Spleen (tissue), 11 donors: ENCODE measurements around the gene SEC22A. TPM values are rescaled to one million over a fixed set of nuclear protein-coding genes. Genes with fewer than 3 reads are reported as not detected.

Source experiments
- DNase-seq: peaks from one replicate; pipeline ENCODE4 v3.0.0-alpha.2; 2020
- H3K27ac ChIP-seq, 8 donors: fragments of 200-600 bp; sonication (generic) in 7 of 8; 1 replicate in 4 of 8; 2 replicates in 4 of 8; pipeline versions ENCODE4 v1.5.0 to v1.8.0; 2016 to 2021; ENCODE audit warnings: inconsistent platforms in 4 of 8, mild to moderate bottlenecking in 4 of 8, moderate library complexity in 1 of 8
- H3K27me3 ChIP-seq, 7 donors: fragments of 200-600 bp; sonication (generic) in 6 of 7; replicated peaks in 1 of 7; 1 replicate in 4 of 7; 2 replicates in 3 of 7; pipeline versions ENCODE4 v1.5.0 to v1.8.0; 2016 to 2021; ENCODE audit warnings: inconsistent platforms in 3 of 7, mild to moderate bottlenecking in 1 of 7
- H3K36me3 ChIP-seq, 6 donors: fragments of 200-600 bp; sonication (generic) in 5 of 6; 1 replicate in 4 of 6; 2 replicates in 2 of 6; pipeline versions ENCODE4 v1.5.0 to v1.8.0; 2016 to 2021; ENCODE audit warnings: inconsistent platforms in 2 of 6
- H3K4me1 ChIP-seq, 6 donors: fragments of 200-600 bp; sonication (generic) in 5 of 6; 1 replicate in 3 of 6; 2 replicates in 3 of 6; pipeline versions ENCODE4 v1.5.0 to v1.8.0; 2016 to 2021; ENCODE audit warnings: inconsistent platforms in 3 of 6
- H3K4me3 ChIP-seq, 8 donors: fragments of 200-600 bp; sonication (generic) in 7 of 8; 1 replicate in 4 of 8; 2 replicates in 4 of 8; pipeline versions ENCODE4 v1.5.0 to v1.8.0; 2016 to 2021; ENCODE audit warnings: inconsistent platforms in 4 of 8, mild to moderate bottlenecking in 4 of 8, moderate library complexity in 2 of 8
- H3K9me3 ChIP-seq, 8 donors: fragments of 200-600 bp; sonication (generic) in 7 of 8; 1 replicate in 4 of 8; 2 replicates in 4 of 8; pipeline versions ENCODE4 v1.5.0 to v1.8.0; 2016 to 2021; ENCODE audit warnings: inconsistent platforms in 4 of 8
- POLR2A ChIP-seq, 3 donors: fragments of 450-650 bp; IDR thresholded peaks; one replicate each; pipeline ENCODE4 v1.5.1; 2017; ENCODE audit warnings: antibody characterized with exemption in 3 of 3, mild to moderate bottlenecking in 1 of 3
- POLR2AphosphoS5 ChIP-seq, 3 donors: sonication (generic); formaldehyde crosslinking; IDR thresholded peaks; one replicate each; pipeline ENCODE4 v1.5.1; 2017; ENCODE audit warnings: antibody characterized with exemption in 3 of 3
- WGBS, 5 donors: extraction: QIAGEN DNeasy Blood & Tissue Kit in 3 of 5; methylation state at CpG; one replicate each; pipeline versions ENCODE4 v1.1.5 to v1.1.7; 2013 to 2018; 5-methylcytosine and 5-hydroxymethylcytosine counted together
- intact Hi-C: fragments of 100-400 bp; cut with DNase I; formaldehyde crosslinking; loops from one replicate; pipeline ENCODE4 v1.15.0; 2023; ENCODE audit warnings: low total_unique reads
- polyA plus RNA-seq, 3 donors: library from polyadenylated mRNA; stranded (reverse); fragments of 200-250 nt; gene quantifications; one replicate each; pipeline ENCODE4 v1.2.1, GENCODE V29; 2013
- total RNA-seq, 7 donors: library from RNA; depleted of rRNA in 3 of 7; stranded (reverse); fragments of >200 nt in 3 of 7; fragmentation: NEBNext Ultra II Directional in 4 of 7; extraction: Animal tissue kit (Norgen Biotek cat#: 25700) in 4 of 7; gene quantifications; one replicate each; pipeline versions ENCODE4 v1.1.0 to v1.2.1, GENCODE V29; 2016 to 2021
- TF ChIP-seq, protein P1 (sequence below), 11 experiments: fragments of 200-600 bp in 7 of 11; fragments of 450-650 bp in 4 of 11; sonication (generic) in 4 of 11; IDR thresholded peaks in 8 of 11; conservative IDR thresholded peaks in 3 of 11; 1 replicate in 7 of 11; 2 replicates in 4 of 11; pipeline versions ENCODE4 v1.4.0 to v1.8.0; 2016 to 2021; ENCODE audit warnings: antibody characterized with exemption in 11 of 11, inconsistent platforms in 4 of 11, mild to moderate bottlenecking in 1 of 11
- donor health status: healthy with polysubstance abuse.
- donor health status: DM: no; HTN: no; CAD: no; lungs with moderate emphysema.
- donor health status: DM: no; HTN: no; CAD: no.
- donor health status: Bipolar disorder and iron deficiency.
- donor health status: healthy.
- donor health status: DM: no; HTN: no; CAD: no.
- donor health status: DM: yes; HTN: yes; CAD: no.

SEC22A gene
- total and polyA plus RNA-seq, 10 donors, result 6.8 to 40.6 (median 14.2) TPM

GRCh38 chr3:123270818-123271217, 69.1 kb downstream of the SEC22A start:
- H3K4me1 ChIP-seq, result no peaks in the 10 kb centered on the region
- no peak for DNase-seq
- intact Hi-C loops, result no loop called here
- H3K36me3 ChIP-seq, result peaks cover 0 to 39% (median 6%) of the 10 kb centered on the region in 6 donors
- TF ChIP-seq POLR2A (IDR thresholded peaks at IDR 0.05) (no peak), POLR2AphosphoS5 (IDR thresholded peaks at IDR 0.05) (no peak)
- TF ChIP-seq, protein P1, sequence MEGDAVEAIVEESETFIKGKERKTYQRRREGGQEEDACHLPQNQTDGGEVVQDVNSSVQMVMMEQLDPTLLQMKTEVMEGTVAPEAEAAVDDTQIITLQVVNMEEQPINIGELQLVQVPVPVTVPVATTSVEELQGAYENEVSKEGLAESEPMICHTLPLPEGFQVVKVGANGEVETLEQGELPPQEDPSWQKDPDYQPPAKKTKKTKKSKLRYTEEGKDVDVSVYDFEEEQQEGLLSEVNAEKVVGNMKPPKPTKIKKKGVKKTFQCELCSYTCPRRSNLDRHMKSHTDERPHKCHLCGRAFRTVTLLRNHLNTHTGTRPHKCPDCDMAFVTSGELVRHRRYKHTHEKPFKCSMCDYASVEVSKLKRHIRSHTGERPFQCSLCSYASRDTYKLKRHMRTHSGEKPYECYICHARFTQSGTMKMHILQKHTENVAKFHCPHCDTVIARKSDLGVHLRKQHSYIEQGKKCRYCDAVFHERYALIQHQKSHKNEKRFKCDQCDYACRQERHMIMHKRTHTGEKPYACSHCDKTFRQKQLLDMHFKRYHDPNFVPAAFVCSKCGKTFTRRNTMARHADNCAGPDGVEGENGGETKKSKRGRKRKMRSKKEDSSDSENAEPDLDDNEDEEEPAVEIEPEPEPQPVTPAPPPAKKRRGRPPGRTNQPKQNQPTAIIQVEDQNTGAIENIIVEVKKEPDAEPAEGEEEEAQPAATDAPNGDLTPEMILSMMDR (IDR thresholded peaks at IDR 0.05 in 8 of 11, conservative IDR thresholded peaks at IDR 0.05 in 3 of 11), result no peak
- H3K27me3 ChIP-seq, result no peaks in the 10 kb centered on the region
- H3K9me3 ChIP-seq, result no peaks in the 10 kb centered on the region
- no peak overlapping the region for H3K27ac ChIP-seq
- H3K4me3 ChIP-seq, result no peak overlapping the region
- WGBS, 5 donors, result 94 to 100% (median 98%) methylated on average over 2 of the region's 2 CpGs

GRCh38 chr3:123271466-123272159, 69.9 kb downstream of the SEC22A start:
- intact Hi-C loops, result no loop called here
- Histone ChIP-seq H3K27me3 (no peaks in the 10 kb centered on the region), H3K36me3 (peaks cover 0 to 39% (median 6%) of the 10 kb centered on the region in 6 donors), H3K4me1 (no peaks in the 10 kb centered on the region), H3K9me3 (no peaks in the 10 kb centered on the region), H3K4me3 (no peak overlapping the region), H3K27ac (no peak overlapping the region)
- 69 to 74% (median 71%) methylated on average over 5 of the region's 5 CpGs for WGBS, 5 donors
- no peak for DNase-seq
- TF ChIP-seq, protein P1 (IDR thresholded peaks at IDR 0.05 in 8 of 11, conservative IDR thresholded peaks at IDR 0.05 in 3 of 11), result no peak
- TF ChIP-seq POLR2A (IDR thresholded peaks at IDR 0.05), result no peak
- TF ChIP-seq POLR2AphosphoS5 (IDR thresholded peaks at IDR 0.05), result no peak

- 95 to 100% (median 98%) methylated on average over 2 of the region's 2 CpGs for WGBS, 5 donors
- H3K27ac ChIP-seq, result no peak overlapping the region
Measured at GRCh38 chr3:123272547-123272946, 70.8 kb downstream of the SEC22A start.

GRCh38 chr3:123275691-123276090, 73.9 kb downstream of the SEC22A start:
- H3K36me3 ChIP-seq, result peaks cover 0 to 23% (median 5%) of the 10 kb centered on the region in 6 donors
- no peak overlapping the region for H3K27ac ChIP-seq
- H3K4me3 ChIP-seq, result no peak overlapping the region
- TF ChIP-seq POLR2AphosphoS5 (IDR thresholded peaks at IDR 0.05) (no peak), POLR2A (IDR thresholded peaks at IDR 0.05) (no peak)
- TF ChIP-seq, protein P1 (IDR thresholded peaks at IDR 0.05 in 8 of 11, conservative IDR thresholded peaks at IDR 0.05 in 3 of 11), result no peak
- no peak for DNase-seq
- no peaks in the 10 kb centered on the region for H3K27me3 ChIP-seq
- intact Hi-C loops, result no loop called here
- no peaks in the 10 kb centered on the region for H3K4me1 ChIP-seq
- H3K9me3 ChIP-seq, result no peaks in the 10 kb centered on the region
- 65 to 85% (median 73%) methylated on average over 2 to 3 of the region's 3 CpGs for WGBS, 5 donors

More at GRCh38 chr3:123272547-123272946, 70.8 kb downstream of the SEC22A start:
- no peak overlapping the region for H3K4me3 ChIP-seq
- no peaks in the 10 kb centered on the region for H3K4me1 ChIP-seq
- peaks cover 0 to 35% (median 5%) of the 10 kb centered on the region in 6 donors for H3K36me3 ChIP-seq
- intact Hi-C loops, result no loop called here
- H3K9me3 ChIP-seq, result no peaks in the 10 kb centered on the region
- H3K27me3 ChIP-seq, result no peaks in the 10 kb centered on the region
- no peak for DNase-seq
- TF ChIP-seq POLR2AphosphoS5 (IDR thresholded peaks at IDR 0.05), result no peak
- no peak for TF ChIP-seq POLR2A (IDR thresholded peaks at IDR 0.05)
